Right atrium auricular region (tissue), 2 donors: ENCODE measurements around the gene ATIC. TPM values are rescaled to one million over a fixed set of nuclear protein-coding genes. Genes with fewer than 3 reads are reported as not detected.

Experiments
- DNase-seq: peaks from one replicate; pipeline ENCODE4 v3.0.0-alpha.2; 2019; ENCODE audit warnings: low spot score
- H3K27ac ChIP-seq, 2 donors: fragments of 200-600 bp; sonication (generic); 1 replicate in 1 of 2; 2 replicates in 1 of 2; pipeline ENCODE4 v1.5.1; 2016 to 2019
- H3K27me3 ChIP-seq, 2 donors: fragments of 200-600 bp; sonication (generic); one replicate each; pipeline versions ENCODE4 v1.5.1 to v1.6.0; 2017 to 2019
- H3K36me3 ChIP-seq: fragments of 200-600 bp; sonication (generic); one replicate; pipeline ENCODE4 v1.5.1; 2016
- H3K4me1 ChIP-seq, 2 donors: fragments of 200-600 bp; sonication (generic); one replicate each; pipeline versions ENCODE4 v1.5.1 to v1.6.0; 2017 to 2019
- H3K4me3 ChIP-seq, 2 donors: fragments of 200-600 bp; sonication (generic); 1 replicate in 1 of 2; 2 replicates in 1 of 2; pipeline ENCODE4 v1.5.1; 2017 to 2019; ENCODE audit warnings: mild to moderate bottlenecking in 1 of 2, moderate library complexity in 1 of 2
- H3K9me3 ChIP-seq, 2 donors: fragments of 200-600 bp; sonication (generic); one replicate each; pipeline ENCODE4 v1.5.1; 2019
- total RNA-seq, 2 donors: library from RNA; depleted of rRNA; stranded (reverse); fragments of >200 nt; gene quantifications; one replicate each; pipeline ENCODE4 v1.1.0, GENCODE V29; 2016
- TF ChIP-seq, protein P1 (sequence below), 2 donors: fragments of 200-600 bp; sonication (generic); IDR thresholded peaks; one replicate each; pipeline ENCODE4 v1.5.1; 2019; ENCODE audit warnings: antibody characterized with exemption in 2 of 2

ATIC gene
- total RNA-seq, 2 donors from 2014 or later = 13.8 to 25.0 TPM

DNA sequence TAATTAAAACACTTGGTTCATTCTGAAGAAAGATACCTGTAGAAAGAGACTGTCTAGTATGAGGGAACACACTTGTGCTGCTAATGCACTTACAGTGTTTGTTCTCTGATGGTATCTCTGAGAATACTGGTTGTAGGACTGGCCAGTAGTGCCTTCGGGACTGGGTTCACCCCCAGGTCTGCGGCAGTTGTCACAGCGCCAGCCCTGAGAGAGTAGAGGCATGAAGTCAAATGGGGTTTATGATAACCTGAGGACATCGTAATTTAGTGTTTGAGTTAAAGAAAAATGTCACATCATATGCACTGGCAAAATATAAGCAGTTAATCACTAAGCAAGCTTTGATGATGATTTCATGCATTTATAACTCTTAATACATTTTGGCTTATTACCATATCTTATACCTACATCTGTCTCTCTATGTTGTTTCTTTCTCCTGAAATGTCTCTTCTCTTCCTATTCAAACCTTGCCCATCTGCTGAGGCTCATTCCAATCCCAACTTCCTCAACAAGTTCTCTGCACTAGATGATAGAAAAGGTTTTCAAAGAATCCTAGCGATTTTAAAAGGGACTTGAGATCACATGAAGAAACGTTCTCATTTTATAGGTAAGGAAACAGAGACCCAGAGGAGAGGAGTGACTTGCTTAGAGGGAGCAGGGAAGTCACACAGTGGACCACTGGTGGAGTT is 50.2 kb downstream of the ATIC start:
- H3K4me1 ChIP-seq = no peaks in the 10 kb centered on the region
- no peak for DNase-seq
- H3K27ac ChIP-seq = no peak overlapping the region
- no peaks in the 10 kb centered on the region for H3K27me3 ChIP-seq
- TF ChIP-seq, protein P1, sequence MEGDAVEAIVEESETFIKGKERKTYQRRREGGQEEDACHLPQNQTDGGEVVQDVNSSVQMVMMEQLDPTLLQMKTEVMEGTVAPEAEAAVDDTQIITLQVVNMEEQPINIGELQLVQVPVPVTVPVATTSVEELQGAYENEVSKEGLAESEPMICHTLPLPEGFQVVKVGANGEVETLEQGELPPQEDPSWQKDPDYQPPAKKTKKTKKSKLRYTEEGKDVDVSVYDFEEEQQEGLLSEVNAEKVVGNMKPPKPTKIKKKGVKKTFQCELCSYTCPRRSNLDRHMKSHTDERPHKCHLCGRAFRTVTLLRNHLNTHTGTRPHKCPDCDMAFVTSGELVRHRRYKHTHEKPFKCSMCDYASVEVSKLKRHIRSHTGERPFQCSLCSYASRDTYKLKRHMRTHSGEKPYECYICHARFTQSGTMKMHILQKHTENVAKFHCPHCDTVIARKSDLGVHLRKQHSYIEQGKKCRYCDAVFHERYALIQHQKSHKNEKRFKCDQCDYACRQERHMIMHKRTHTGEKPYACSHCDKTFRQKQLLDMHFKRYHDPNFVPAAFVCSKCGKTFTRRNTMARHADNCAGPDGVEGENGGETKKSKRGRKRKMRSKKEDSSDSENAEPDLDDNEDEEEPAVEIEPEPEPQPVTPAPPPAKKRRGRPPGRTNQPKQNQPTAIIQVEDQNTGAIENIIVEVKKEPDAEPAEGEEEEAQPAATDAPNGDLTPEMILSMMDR (IDR thresholded peaks at IDR 0.05) = no peak
- H3K4me3 ChIP-seq = no peak overlapping the region
- no peaks in the 10 kb centered on the region for H3K9me3 ChIP-seq
- peaks cover 55% of the 10 kb centered on the region for H3K36me3 ChIP-seq

DNA sequence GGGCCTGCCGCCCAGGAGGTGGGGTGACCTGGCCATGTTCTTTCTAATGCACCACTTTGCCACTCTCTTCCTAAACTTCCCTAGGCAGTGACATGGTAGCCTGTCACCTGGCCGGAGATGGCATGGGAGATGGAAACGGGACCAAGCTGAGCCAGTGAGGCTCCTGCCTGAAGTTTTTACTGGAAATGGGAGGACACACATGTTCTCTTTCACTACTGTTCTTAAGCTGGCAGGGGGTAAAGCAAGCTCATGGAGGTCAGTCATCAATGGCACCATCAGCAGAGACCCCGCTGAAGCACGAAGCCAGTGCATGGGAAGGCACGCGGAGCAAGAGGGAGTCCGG is 50.7 kb downstream of the ATIC start:
- Histone ChIP-seq H3K27ac (no peak overlapping the region), H3K27me3 (no peaks in the 10 kb centered on the region), H3K9me3 (no peaks in the 10 kb centered on the region), H3K4me3 (no peak overlapping the region), H3K36me3 (peaks cover 56% of the 10 kb centered on the region), H3K4me1 (no peaks in the 10 kb centered on the region)
- TF ChIP-seq, protein P1 (IDR thresholded peaks at IDR 0.05) = no peak
- no peak for DNase-seq

DNA sequence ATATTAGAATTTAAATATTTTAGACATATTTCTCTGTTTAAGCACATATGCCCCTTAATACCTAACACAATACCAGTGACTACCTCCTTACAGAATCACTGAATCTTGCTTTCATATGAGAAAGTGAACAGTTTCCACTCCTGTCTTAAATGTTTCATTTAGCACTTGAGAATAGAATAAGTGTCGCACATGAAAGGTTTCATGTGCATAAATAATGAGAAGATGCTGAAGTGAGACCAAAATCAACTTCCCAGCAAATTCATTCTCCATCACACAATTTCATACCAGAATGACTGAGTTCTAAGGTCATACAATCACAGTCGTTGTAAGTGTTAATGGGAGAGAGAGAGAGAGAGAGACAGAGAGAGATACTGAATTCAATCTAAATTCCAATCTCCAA is 51.2 kb downstream of the ATIC start:
- no peak overlapping the region for H3K4me3 ChIP-seq
- H3K27ac ChIP-seq = no peak overlapping the region
- no peaks in the 10 kb centered on the region for H3K9me3 ChIP-seq
- no peaks in the 10 kb centered on the region for H3K27me3 ChIP-seq
- DNase-seq = no peak
- TF ChIP-seq, protein P1 (IDR thresholded peaks at IDR 0.05) = no peak
- no peaks in the 10 kb centered on the region for H3K4me1 ChIP-seq
- peaks cover 61% of the 10 kb centered on the region for H3K36me3 ChIP-seq

DNA sequence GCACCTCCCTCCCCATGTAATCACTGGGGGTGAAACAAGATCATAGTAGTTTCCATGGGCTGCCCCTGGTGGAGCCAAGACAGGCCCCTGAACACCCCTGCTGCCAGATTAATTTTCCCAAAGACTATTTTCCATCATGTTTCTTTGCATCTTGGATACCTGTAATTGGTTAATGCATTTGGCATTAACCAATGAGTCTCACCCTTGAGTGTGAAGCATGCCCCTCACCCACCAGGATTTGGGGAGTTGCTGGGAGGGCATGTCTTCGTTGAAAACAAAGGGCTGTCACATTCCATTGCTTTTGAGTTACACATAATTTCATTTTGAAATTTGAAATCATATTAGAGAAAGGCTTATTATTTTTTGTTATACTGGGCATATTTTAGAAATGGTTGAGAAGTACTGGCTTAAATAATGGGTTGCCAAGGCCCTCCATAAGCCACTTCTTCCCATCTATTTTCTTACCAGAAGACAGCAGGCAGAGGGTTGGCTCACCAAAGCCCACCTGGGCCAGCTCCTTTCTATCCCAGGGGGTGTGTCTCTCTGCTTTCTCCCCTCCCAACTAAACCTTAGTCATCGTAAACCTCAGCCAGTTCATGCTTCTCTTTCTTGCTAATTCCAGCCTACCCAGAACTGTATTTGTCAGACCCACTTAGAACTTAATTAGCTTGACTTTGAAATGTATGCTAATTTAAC is 51.8 kb downstream of the ATIC start:
- Histone ChIP-seq H3K4me3 (no peak overlapping the region), H3K27me3 (no peaks in the 10 kb centered on the region), H3K36me3 (peaks cover 62% of the 10 kb centered on the region), H3K27ac (no peak overlapping the region), H3K9me3 (no peaks in the 10 kb centered on the region), H3K4me1 (no peaks in the 10 kb centered on the region)
- DNase-seq = no peak
- TF ChIP-seq, protein P1 (IDR thresholded peaks at IDR 0.05) = no peak

DNA sequence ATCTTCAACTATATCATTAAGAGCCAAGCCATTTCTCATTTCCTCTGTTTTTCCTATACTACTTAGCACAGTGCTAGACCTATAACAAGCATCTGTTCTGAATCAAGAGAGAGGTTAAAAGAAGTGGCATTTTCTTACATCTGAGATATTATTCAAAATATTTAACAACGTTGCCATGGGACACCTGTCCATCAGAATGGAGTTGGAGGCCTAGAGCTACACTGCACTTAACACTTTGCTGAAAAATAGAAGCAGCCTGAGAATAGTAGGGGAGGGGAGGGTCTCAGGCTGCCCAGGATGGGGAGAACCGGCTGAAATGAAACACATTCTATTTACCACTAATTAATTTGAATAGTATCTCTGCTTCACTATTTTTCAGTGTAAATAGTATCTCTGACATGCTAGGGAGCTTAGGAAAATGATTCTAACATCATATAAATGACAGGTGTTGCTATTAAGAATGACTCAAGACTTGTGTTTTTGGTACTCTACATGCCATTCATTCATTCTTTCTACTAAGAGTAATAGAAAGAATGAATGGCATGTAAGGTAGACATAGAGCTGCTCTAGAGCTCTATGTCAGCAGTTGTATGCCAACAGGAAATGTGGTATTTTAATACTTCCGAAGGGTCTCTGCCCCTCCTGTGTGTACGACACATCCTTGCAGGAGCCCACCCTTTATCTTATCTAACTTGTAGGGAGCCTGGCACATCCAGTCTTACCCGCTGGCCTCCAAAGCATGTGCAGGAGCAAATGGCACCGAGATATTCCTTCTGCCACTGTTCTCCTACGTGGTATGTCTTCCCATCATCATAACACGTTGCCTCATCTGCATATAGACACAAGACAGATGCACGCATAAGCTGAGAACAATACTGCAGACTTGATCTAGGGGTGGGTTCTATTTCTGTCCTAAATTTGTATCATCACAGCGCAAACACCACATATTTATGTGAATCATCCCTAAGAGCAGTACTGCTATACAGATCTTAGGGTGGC is 52.6 kb downstream of the ATIC start:
- Histone ChIP-seq H3K4me3 (no peak overlapping the region), H3K36me3 (peaks cover 62% of the 10 kb centered on the region), H3K27ac (no peak overlapping the region), H3K9me3 (no peaks in the 10 kb centered on the region), H3K4me1 (no peaks in the 10 kb centered on the region), H3K27me3 (no peaks in the 10 kb centered on the region)
- no peak for DNase-seq
- TF ChIP-seq, protein P1 (IDR thresholded peaks at IDR 0.05) = no peak
